OCI-LY1 (cell line): ENCODE results near the gene RAB36.

Experiments
- CTCF ChIP-seq: fragments of 200-600 bp; sonication (generic), shearing (Covaris generic); IDR thresholded peaks from 2 replicates; pipeline ENCODE4 v1.5.1; 2017; ENCODE audit warnings: mild to moderate bottlenecking, antibody characterized with exemption, low read length, moderate library complexity, mixed read lengths
- EZH2 ChIP-seq: fragments of 200-600 bp; sonication (generic), shearing (Covaris generic); IDR thresholded peaks from 2 replicates; pipeline ENCODE4 v1.8.0; 2017; ENCODE audit warnings: borderline replicate concordance, mixed run types, mild to moderate bottlenecking, antibody characterized with exemption, low read length, moderate library complexity, mixed read lengths

DNA sequence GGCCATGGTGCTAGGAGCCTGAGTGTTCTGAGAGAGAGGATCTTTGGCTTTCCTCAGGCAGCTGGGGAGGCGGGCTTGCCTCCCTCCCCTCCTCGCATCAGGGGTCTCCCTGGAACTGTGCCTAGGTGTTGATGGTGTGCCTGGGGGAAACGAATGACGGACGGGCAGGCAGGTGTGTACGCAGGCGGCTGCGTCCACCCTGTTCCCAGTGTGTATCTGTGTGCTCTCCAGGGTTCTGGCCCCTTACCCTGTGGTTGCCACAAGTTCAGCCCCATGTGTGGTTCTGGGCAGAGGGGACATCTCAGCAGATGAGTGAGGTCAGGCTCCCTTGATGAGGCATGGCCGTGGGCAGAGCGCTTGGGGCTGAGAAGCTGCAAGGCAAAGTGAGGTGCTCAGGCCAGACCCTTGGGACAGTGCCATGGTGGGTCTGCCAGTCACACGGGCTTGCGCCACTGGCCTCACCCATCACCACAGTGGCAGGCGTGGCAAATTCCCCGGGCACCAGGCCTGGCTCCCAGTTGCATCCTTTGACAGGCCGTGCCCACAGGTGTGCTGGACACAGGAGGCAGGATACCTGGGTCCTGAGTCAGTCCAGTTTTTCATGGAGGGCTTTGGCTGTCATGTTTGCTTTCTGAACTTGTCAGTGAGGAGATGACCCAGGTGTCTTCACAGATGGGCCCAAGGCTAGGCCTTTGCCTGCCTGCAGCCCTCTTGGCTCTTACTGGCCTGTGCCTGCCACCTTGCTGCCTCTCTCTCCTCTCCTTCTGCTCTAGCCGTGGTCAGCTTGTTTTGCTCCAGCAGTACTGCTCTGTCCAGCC, 47.7 kb upstream of the RAB36 start:
- TF ChIP-seq CTCF (no peak), EZH2 (no peak)
